Measurements from ENCODE around the gene WWOX. TPM values are rescaled to one million over a fixed set of nuclear protein-coding genes. Genes with fewer than 3 reads are reported as not detected.
A peak's percentile ranks its signal among the peaks of the same experiment; 100 is the strongest.

The WWOX gene
- polyA plus RNA-seq, 2 of the 4 experiments (the other 2 are of a cell fraction): 16.0 to 17.2 TPM

- CTCF ChIA-PET: no interaction called here
- ATAC-seq (no peak), DNase-seq (ENCODE audit: low read depth in 1 of 2, low spot score in 1 of 2) (no peak), FAIRE-seq (no peak)
- Histone ChIP-seq H3K9me3 (no peaks in the 10 kb centered on the region), H3K4me3 (no peak overlapping the region), H3K4me1 (no peaks in the 10 kb centered on the region), H3K4me2 (no peak overlapping the region), H3K27ac (no peak overlapping the region)
- WGBS (ENCODE audit: missing lambda C conversion rate): 51% methylated on average over 2 of the region's 2 CpGs
- POLR2A ChIA-PET: no interaction called here
- no peak for TF ChIP-seq RNF2 (IDR thresholded peaks at IDR 0.05; ENCODE audit: borderline replicate concordance, low read depth)
- TF ChIP-seq, protein P1, sequence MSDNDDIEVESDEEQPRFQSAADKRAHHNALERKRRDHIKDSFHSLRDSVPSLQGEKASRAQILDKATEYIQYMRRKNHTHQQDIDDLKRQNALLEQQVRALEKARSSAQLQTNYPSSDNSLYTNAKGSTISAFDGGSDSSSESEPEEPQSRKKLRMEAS (IDR thresholded peaks at IDR 0.05): no peak
- TF ChIP-seq MAFK (IDR thresholded peaks at IDR 0.05; ENCODE audit: partially characterized antibody): no peak
- TF ChIP-seq CBX8 (IDR thresholded peaks at IDR 0.05): no peak
- TF ChIP-seq NPAS2 (CRISPR knock-in tag; IDR thresholded peaks at IDR 0.05; ENCODE audit: borderline replicate concordance): no peak
These were observed 350.8 kb downstream of the WWOX start for GRCh38 chr16:78450255-78450654.

GRCh38 chr16:78452025-78452555, 352.6 kb downstream of the WWOX start:
- POLR2A ChIA-PET: no interaction called here
- FAIRE-seq: no peak
- WGBS (ENCODE audit: missing lambda C conversion rate): 84% methylated on average over 5 of the region's 5 CpGs

GRCh38 chr16:78455861-78456260, 356.4 kb downstream of the WWOX start:
- TF ChIP-seq BHLHE40 (IDR thresholded peaks at IDR 0.05; ENCODE audit: low read depth, low read length): no peak
- TF ChIP-seq CEBPB (IDR thresholded peaks at IDR 0.05): no peak
- no peak for TF ChIP-seq NR3C1 (IDR thresholded peaks at IDR 0.05)
- no peak for TF ChIP-seq POLR2A (IDR thresholded peaks at IDR 0.05; ENCODE audit: low read length)
- no peak for TF ChIP-seq POLR2AphosphoS2 (conservative IDR thresholded peaks at IDR 0.05; ENCODE audit: low read length)
- ATAC-seq (no peak), DNase-seq (ENCODE audit: low read depth in 1 of 2, low spot score in 1 of 2) (no peak), FAIRE-seq (no peak)
- H3K4me3 ChIP-seq: no peak overlapping the region
- peaks cover 5% of the 10 kb centered on the region; the same call in 1 of the 3 replicates for H3K4me1 ChIP-seq
- H3K4me2 ChIP-seq: no peak overlapping the region
- ChIA-PET POLR2A (no interaction called here), CTCF (no interaction called here)
- no peaks in the 10 kb centered on the region for H3K9me3 ChIP-seq
- H3K27ac ChIP-seq: no peak overlapping the region
- WGBS (ENCODE audit: missing lambda C conversion rate): 59% methylated on average over 4 of the region's 4 CpGs

More at GRCh38 chr16:78452025-78452555, 352.6 kb downstream of the WWOX start:
- TF ChIP-seq GATA3 (IDR thresholded peaks at IDR 0.05; ENCODE audit: borderline replicate concordance) (no peak), CEBPB (IDR thresholded peaks at IDR 0.05) (peak; percentile 50 to 61; a peak in 3 of 4 replicates), FOSL2 (IDR thresholded peaks at IDR 0.05) (no peak), FOSL2 (CRISPR knock-in tag; IDR thresholded peaks at IDR 0.05) (no peak)
- CTCF ChIA-PET: no interaction called here
- H3K9me3 ChIP-seq: no peaks in the 10 kb centered on the region
- H3K4me2 ChIP-seq: no peak overlapping the region
- no peak for ATAC-seq
- no peak overlapping the region for H3K27ac ChIP-seq
- H3K4me3 ChIP-seq: no peak overlapping the region
- no peaks in the 10 kb centered on the region for H3K4me1 ChIP-seq
- DNase-seq (ENCODE audit: low read depth in 1 of 2, low spot score in 1 of 2): no peak

DNA sequence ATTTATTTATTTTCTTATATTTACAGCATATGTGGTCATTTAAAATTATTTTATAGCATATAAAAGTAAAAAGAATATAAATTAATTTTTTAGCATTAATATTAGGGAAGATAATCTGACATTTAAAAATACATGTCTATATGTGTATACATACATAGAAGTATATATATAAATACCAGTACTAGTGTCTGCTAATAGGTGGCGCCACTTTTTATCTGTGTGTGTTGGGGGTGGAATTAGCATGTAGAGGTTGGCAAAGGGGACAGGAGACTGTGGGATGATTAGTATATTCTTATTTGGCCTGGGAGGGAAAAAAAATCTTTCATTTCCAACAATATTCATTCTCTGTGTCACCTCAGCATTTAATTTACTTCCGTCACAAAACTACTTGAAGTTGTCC, 359.1 kb downstream of the WWOX start:
- CTCF ChIA-PET: no interaction called here
- TF ChIP-seq CHD4 (IDR thresholded peaks at IDR 0.05; ENCODE audit: borderline replicate concordance) (no peak), EHMT2 (IDR thresholded peaks at IDR 0.05; ENCODE audit: low read depth) (no peak), FOSL2 (IDR thresholded peaks at IDR 0.05) (no peak), FOSL2 (CRISPR knock-in tag; IDR thresholded peaks at IDR 0.05) (no peak), NR3C1 (IDR thresholded peaks at IDR 0.05) (no peak), SREBF2 (IDR thresholded peaks at IDR 0.05) (no peak), RARB (CRISPR knock-in tag; IDR thresholded peaks at IDR 0.05) (no peak), POLR2AphosphoS2 (conservative IDR thresholded peaks at IDR 0.05; ENCODE audit: low read length) (no peak), FOXS1 (CRISPR knock-in tag; IDR thresholded peaks at IDR 0.05) (no peak), ZFP36 (IDR thresholded peaks at IDR 0.05; ENCODE audit: borderline replicate concordance, partially characterized antibody) (no peak), BCL3 (IDR thresholded peaks at IDR 0.05) (no peak), RAD21 (conservative IDR thresholded peaks at IDR 0.05 in 1 of 2, IDR thresholded peaks at IDR 0.05 in 1 of 2) (no peak)
- TF ChIP-seq, protein P2, sequence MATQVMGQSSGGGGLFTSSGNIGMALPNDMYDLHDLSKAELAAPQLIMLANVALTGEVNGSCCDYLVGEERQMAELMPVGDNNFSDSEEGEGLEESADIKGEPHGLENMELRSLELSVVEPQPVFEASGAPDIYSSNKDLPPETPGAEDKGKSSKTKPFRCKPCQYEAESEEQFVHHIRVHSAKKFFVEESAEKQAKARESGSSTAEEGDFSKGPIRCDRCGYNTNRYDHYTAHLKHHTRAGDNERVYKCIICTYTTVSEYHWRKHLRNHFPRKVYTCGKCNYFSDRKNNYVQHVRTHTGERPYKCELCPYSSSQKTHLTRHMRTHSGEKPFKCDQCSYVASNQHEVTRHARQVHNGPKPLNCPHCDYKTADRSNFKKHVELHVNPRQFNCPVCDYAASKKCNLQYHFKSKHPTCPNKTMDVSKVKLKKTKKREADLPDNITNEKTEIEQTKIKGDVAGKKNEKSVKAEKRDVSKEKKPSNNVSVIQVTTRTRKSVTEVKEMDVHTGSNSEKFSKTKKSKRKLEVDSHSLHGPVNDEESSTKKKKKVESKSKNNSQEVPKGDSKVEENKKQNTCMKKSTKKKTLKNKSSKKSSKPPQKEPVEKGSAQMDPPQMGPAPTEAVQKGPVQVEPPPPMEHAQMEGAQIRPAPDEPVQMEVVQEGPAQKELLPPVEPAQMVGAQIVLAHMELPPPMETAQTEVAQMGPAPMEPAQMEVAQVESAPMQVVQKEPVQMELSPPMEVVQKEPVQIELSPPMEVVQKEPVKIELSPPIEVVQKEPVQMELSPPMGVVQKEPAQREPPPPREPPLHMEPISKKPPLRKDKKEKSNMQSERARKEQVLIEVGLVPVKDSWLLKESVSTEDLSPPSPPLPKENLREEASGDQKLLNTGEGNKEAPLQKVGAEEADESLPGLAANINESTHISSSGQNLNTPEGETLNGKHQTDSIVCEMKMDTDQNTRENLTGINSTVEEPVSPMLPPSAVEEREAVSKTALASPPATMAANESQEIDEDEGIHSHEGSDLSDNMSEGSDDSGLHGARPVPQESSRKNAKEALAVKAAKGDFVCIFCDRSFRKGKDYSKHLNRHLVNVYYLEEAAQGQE (IDR thresholded peaks at IDR 0.05): no peak
- TF ChIP-seq, protein P3, sequence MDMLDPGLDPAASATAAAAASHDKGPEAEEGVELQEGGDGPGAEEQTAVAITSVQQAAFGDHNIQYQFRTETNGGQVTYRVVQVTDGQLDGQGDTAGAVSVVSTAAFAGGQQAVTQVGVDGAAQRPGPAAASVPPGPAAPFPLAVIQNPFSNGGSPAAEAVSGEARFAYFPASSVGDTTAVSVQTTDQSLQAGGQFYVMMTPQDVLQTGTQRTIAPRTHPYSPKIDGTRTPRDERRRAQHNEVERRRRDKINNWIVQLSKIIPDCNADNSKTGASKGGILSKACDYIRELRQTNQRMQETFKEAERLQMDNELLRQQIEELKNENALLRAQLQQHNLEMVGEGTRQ (IDR thresholded peaks at IDR 0.05): no peak
- TF ChIP-seq, protein P4, sequence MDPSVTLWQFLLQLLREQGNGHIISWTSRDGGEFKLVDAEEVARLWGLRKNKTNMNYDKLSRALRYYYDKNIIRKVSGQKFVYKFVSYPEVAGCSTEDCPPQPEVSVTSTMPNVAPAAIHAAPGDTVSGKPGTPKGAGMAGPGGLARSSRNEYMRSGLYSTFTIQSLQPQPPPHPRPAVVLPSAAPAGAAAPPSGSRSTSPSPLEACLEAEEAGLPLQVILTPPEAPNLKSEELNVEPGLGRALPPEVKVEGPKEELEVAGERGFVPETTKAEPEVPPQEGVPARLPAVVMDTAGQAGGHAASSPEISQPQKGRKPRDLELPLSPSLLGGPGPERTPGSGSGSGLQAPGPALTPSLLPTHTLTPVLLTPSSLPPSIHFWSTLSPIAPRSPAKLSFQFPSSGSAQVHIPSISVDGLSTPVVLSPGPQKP (IDR thresholded peaks at IDR 0.05; ENCODE audit: low read depth, low read length): no peak

More for the DNA sequence above, 359.1 kb downstream of the WWOX start:
- Histone ChIP-seq H3K4me3 (no peak overlapping the region), H3K4me2 (no peak overlapping the region), H3K9me3 (no peaks in the 10 kb centered on the region), H3K4me1 (peaks cover 10% of the 10 kb centered on the region; the same call in 2 of the 3 replicates), H3K27ac (no peak overlapping the region)
- 92% methylated on average over 2 of the region's 2 CpGs for WGBS (ENCODE audit: missing lambda C conversion rate)
- no peak for FAIRE-seq
- DNase-seq (ENCODE audit: low read depth in 1 of 2, low spot score in 1 of 2): no peak
- no peak for ATAC-seq
- POLR2A ChIA-PET: no interaction called here
